IMR-90 (cell line): ENCODE measurements around the gene CYP4F2.

ENCODE experiments used
- CEBPB ChIP-seq: IDR thresholded peaks from 2 replicates; pipeline ENCODE4 v1.6.1; 2012; ENCODE audit warnings: low read depth, low read length, improper control_type of control experiment
- CTCF ChIP-seq: conservative IDR thresholded peaks from 2 replicates; pipeline ENCODE4 v1.5.1; 2012; ENCODE audit warnings: mild to moderate bottlenecking, low read depth, low read length, improper control_type of control experiment
- FOS ChIP-seq: fragments of 150-350 bp; IDR thresholded peaks from 2 replicates; pipeline ENCODE4 v1.6.1; 2016; ENCODE audit warnings: low read depth, low read length
- MAFK ChIP-seq: IDR thresholded peaks from 2 replicates; pipeline ENCODE4 v1.6.1; 2012; ENCODE audit warnings: low read depth, low read length, improper control_type of control experiment
- MXI1 ChIP-seq: IDR thresholded peaks from 2 replicates; pipeline ENCODE4 v1.6.1; 2012; ENCODE audit warnings: low read depth, mild to moderate bottlenecking, low read length, moderate library complexity, borderline replicate concordance
- POLR2A ChIP-seq: IDR thresholded peaks from 2 replicates; pipeline ENCODE4 v1.6.1; 2012; ENCODE audit warnings: mild to moderate bottlenecking, low read depth, low read length

DNA sequence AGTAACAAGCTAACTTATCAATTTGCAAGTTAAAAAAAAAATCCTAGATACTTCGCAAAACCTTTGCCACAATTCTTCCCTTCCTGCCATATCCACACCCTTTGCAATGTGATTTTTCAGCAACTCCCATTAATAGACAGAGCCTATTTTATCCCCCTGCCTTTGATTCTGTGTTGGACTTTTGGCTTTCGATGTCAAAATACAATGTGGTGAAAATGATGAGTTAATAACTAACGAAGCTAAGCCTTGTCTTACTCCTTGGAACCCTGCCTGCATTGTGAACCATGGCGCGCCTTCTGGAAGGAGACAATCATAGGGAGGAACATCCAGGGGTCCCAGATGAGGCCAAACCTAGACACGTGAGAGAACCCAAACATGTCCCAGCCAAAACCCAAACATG lies 6.4 kb downstream of the CYP4F2 start:
- TF ChIP-seq POLR2A (no peak), CTCF (no peak), MAFK (no peak), CEBPB (no peak), FOS (no peak), MXI1 (no peak)
